HG03095 (cell line): ENCODE measurements around the gene SHC1.

ENCODE experiments used
- ATAC-seq: cut with Tn5 transposase; IDR thresholded peaks from one replicate; pipeline ENCODE4 v1.9.1; 2021; ENCODE audit warnings: moderate library complexity; ENCODE audit not compliant: unreplicated experiment

SHC1 gene, protein sequence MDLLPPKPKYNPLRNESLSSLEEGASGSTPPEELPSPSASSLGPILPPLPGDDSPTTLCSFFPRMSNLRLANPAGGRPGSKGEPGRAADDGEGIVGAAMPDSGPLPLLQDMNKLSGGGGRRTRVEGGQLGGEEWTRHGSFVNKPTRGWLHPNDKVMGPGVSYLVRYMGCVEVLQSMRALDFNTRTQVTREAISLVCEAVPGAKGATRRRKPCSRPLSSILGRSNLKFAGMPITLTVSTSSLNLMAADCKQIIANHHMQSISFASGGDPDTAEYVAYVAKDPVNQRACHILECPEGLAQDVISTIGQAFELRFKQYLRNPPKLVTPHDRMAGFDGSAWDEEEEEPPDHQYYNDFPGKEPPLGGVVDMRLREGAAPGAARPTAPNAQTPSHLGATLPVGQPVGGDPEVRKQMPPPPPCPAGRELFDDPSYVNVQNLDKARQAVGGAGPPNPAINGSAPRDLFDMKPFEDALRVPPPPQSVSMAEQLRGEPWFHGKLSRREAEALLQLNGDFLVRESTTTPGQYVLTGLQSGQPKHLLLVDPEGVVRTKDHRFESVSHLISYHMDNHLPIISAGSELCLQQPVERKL

DNA sequence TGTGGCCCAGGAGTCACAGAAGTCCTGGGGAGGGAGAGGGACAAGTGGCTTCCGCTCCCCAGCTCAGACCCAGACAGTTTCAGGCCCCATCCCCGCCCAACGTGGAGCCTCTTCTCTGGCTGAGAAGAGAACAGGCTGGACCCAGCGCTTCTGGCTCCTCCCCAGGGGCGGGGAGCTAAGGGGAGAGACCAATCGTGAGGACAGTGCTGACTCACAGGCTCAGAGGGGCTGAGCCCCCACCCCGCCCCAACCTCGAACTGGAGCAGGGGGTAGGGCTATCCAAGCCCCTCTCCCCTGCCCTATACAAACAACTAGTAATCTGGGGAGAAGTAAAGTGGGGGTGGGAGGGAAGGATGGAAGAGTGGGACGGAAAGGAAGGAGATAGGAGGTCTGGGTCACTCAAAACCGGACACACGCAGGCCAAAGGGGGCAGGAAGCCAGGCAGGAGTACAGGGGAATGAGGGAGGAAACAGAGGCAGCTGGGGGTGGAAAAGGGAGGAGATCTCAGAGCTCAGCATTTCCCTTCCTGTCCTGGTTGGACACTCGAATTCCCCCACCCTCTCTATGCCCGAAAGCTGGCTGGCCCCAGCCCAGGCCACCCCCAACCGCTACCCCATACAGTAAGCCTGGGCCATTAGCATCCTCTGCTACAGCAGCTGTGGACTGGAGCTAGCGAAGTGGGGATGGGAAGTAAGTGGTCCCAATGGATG lies at the start of gene SHC1:
Gene SHC1, minus strand, starts transcription at position 117 of the 710 bp plus-strand sequence. CDS start 221 bp downstream, outside the sequence.
- ATAC-seq, result no peak

DNA sequence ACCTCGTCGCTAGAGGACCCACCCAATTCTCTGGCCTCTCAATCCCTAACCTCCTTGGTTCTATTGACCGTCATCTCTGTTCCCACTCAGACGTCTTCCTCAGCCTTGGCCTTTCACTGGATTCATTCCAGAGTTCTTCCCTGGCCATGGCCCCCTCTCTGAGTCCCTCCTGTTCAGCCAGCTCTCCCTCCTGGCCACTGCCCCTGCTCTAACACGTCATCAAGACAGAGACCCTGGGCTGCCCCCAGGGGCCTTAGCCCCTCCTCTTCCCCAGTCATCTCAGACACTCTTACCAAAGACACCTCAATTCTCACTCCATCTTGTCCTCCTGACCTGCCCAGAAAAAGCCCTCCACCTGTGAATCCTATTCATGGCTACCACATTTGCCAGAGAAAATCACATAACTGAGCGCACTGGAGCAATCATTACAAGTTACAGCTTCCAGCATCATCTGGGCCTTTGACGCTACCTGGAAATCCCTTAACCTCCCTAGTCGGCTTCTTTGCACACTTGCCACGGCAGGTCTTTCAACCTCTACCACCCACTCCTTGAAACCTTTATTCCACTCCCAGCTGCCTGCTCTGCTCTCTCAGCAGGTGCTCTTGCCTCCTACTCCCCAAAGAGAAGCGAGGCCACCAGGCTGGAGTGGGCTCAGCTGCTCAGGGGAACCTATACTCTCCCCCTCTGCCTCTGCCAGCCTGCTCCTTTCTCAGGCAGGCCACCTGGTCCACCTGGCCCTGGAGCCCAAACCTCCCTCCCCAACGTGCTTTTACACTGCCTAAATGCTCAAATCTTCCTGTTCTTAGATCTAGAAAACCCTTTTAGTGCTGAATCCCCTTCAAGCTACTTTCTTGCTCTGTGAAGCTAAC lies 49.1 kb upstream of the SHC1 start:
- no peak for ATAC-seq

DNA sequence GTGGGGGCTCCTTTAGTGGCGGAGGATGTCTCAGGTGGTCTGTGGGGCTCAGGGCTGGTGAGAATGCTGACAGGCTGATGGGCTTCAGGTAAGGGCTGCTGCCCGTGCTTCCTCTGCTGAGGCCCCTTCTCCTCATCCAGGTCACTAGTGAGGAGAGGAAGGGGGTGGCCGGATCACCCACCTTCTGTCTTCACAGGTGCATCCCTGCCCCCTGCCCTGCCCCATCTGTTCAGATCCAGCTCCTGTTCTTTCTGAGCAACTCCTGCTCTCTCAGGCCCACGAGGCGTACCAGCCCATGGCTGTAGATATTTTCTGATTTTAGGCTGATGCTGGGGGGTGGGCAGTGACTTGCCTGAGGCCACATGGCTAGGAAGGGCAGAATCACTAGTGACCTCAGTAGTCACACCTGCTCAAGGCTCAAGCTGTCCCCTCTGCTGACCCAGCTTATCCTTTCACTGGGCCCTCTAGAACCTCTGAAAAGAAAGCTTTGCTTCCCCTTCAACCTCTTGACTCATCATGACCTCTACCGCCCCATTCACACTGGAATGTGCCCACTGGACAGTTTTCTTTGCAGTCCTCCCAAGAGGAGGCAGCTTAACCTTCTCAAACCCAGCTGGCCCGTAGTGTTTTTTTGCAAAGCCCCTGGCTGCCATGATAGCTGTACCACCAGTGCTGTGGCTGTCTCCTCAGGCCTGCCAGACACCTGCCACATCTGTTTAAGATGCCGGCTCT lies 48.2 kb upstream of the SHC1 start:
- ATAC-seq, result no peak

DNA sequence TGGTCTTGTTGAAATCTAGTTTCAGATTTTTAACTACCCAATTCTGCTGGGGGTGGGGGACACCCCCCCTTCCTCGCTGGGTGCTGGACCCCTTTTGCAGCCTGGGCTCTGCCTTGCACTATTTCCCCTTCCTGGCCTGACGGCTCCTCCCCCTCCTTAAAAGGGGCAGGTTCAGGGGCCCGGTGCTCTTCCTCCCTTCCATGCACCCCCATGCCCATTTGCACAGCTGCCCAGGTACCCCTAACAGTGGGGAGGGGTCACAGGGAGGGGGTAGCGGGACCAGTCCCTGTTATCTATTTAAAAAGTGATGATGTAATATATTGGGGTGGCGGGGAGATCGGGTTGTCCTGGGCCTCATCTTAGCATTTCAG lies 47.4 kb upstream of the SHC1 start:
- no peak for ATAC-seq

DNA sequence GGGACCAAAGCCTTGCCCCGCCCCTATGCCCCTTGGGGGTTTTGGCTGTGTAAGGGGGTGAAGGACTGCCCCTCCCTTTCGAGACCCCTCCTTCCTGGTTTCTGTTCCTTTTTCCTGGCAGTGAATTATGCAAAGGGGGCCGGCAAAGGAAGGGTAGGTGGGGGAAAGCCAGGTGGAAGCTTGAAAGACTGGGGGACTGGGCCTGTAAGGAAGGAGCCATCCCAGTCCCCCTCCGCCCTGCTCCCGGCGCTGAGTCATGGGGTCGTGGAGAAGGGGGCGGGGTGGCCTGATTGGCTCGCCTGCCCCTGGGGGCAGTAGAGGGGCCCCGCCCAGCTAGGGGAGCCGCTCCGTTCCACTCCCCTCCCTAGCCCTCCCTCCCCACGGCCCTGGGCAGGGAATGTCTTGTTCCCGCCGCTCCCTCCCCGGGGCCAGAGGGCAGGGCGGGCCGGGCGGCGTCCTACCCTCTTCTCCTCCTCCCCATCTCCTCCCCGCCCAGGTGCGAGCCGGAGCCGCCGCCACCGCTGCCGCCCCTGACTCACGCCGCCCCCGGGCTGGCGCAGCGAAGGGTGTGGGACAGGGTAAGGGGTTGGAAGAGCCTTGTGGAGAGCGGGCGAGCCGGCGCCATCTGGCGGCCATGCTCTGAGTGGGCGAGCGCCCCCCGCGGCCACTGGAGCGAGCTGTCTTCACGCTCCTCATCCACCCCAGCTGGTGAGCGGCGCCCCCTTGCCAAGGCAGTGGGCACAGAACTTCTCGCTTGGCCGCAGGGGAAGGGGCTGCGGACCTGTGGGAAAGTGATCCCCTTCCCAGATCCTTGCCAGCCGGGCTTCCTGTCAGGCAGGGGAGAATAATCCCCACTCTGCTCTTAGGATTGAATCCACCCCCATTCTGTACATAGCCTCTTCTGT lies 46.7 kb upstream of the SHC1 start:
- peak; percentile 52 for ATAC-seq

DNA sequence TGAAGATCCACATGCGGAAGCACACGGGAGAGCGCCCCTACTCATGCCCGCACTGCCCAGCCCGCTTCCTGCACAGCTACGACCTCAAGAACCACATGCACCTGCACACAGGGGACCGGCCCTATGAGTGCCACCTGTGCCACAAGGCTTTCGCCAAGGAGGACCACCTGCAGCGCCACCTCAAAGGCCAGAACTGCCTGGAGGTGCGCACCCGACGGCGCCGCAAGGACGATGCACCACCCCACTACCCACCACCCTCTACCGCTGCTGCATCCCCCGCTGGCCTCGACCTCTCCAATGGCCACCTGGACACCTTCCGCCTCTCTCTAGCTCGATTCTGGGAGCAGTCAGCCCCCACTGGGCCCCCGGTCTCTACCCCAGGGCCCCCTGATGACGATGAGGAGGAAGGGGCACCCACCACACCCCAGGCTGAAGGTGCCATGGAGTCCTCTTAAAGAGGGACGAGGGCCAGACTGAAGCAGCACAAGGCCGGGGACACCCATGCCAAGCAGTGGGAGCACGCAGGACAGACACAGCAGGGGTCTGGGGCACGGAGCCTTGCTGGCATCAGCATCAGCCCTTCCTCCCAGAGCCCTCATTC lies 45.8 kb upstream of the SHC1 start:
- no peak for ATAC-seq

DNA sequence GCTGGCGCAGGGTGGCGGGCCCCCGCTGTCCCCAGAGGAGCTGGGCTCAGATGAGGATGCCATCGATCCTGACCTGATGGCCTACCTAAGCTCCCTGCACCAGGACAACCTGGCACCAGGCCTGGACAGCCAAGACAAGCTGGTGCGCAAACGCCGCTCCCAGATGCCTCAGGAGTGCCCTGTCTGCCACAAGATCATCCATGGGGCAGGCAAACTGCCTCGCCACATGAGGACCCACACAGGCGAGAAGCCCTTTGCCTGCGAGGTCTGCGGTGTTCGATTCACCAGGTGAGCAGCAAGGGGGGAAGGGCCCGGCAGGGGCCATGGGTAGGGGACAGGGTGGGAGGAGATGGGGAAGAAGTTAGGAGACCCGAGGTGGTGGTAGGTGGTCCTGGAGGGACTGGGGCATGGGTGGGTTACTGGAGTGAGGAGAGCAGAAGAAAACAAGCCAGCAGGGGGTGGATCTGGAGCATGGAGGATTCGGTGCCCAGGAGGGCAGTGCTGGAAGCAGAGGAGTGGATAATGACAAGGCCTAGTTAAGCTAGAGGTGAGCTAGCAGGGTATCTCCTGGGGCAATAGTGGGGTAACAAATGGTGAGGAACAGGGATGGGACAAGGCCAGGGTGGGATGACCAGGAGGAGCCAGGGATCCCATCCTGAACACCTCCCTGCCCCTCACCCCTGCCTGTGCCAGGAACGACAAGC lies 45.1 kb upstream of the SHC1 start:
- ATAC-seq, result no peak

DNA sequence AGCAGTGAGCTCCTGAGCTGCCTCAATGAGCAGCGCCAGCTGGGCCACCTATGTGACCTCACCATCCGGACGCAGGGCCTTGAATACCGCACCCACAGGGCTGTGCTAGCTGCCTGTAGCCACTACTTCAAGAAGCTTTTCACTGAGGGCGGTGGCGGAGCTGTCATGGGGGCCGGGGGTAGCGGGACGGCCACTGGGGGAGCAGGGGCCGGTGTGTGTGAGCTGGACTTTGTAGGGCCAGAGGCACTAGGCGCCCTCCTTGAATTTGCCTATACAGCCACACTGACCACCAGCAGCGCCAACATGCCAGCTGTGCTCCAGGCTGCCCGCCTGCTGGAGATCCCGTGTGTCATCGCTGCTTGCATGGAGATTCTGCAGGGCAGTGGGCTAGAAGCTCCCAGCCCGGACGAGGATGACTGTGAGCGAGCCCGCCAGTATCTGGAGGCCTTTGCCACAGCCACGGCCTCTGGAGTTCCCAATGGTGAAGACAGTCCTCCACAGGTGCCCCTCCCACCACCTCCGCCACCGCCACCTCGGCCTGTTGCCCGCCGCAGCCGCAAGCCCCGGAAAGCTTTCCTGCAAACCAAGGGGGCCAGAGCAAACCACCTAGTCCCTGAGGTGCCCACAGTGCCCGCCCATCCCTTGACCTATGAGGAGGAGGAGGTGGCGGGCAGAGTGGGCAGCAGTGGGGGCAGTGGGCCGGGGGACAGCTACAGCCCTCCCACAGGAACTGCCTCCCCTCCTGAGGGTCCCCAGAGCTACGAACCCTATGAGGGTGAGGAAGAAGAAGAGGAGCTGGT lies 44.4 kb upstream of the SHC1 start:
- no peak for ATAC-seq

DNA sequence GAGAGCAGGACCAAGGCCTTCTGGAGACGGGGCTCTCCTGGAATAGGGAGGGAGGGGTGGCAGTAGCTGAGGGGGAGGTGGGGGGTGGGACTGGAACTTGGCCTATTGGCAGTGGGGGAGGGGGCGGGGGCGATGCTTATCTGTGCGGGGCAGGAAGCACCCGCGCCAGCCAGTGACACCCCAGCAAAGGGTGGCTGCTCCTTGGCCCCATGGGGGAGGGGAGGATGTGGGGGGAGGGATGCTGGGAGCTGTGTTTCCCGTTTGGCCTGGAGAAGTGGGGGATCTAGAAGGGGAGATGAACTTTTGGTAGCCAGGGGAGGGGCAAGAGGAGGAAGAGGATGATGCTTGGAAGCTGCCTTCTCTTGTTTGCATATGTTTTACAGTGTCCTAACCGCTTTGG lies 43.1 kb upstream of the SHC1 start:
- ATAC-seq, result no peak

DNA sequence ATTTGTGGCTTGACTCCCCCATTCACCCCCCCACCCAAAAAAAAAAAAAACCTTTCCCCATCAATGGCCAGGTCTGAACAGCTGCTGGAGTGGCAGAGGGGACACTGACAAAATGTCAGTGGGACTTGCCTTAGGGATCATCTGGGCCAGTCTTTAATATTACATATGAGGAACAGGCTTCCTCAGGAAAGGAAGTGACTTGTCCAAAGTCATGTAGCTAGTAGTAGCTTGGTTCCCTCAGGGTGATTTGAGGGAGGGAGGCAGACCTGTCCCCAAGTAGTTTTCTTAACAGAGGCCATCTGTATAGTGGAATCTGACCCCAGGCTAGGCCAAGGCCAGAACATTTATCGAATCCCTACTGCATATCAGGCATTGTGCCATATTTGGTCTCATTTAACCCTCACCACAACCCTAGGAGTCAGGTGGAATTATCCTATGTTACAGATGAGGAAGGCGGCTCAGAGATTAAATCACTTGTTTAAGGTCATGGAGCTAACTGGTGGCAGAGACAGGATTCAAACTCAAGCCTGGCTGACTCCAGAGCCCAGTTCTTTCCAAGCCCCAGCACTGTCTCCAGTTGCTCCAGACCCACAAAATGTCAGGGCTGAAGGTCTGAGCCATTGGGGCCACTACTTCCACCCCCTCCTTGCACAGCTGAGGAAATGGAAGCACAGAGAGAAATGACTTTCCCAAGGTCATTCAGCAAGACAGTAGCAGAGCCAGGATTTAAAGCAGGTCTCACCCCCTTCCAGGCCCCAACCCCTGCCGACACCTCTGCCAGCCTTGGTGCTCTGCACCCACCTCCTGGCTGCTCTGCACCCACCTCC lies 42.4 kb upstream of the SHC1 start:
- no peak for ATAC-seq

DNA sequence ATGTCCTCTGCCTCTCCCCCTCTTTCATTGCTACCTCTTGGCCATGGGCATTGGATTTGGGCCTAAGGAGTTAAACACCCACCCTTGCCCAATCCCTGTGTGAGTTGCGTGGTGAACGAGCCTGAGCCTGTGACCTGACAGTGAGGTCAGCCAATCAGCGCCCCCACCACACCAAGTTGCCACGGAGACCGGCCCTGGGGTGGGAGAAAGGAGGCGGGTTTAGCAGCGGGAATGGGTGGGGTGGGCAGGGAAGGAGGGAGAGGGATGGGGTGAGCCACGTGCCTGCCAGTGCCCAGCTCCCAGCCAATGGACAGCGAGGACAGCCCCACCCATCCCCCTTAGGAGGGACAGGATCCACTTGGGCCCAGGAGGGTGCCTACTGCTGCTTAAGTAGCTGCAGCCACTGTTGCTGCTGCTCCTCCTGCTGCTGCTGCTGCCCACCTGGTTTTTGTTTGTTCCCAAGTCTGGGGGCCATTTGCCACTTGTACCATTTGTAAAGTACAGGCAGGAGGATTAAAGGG lies 41.5 kb upstream of the SHC1 start:
- no peak for ATAC-seq

DNA sequence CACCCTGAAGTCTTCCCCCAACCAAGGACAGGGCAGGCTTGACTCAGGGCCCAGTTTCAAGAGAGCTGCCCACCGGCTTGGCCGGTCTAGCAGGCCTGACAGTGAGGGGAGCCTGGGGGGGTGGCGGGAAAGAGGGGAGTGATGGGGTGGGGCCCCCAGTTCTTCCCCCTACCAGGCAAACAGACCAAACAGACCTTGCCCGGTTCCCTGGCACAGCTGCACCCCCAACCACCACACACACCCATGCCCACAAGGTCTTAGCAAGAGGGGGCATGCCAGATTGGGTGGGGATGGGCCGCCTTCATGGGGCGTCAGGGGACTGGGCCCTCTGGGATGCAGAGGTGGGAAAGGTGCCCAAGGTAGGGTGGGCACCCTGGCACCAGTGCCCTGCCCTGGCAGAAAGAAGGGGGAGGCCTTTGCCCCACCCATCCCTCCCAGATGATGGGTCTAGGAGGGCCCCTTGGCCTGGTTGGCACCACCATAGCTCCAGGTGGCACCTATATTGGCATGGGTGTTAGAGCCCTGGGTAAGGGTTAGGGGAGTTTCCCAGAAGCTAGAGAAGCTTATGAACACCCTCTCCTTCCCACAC lies 41.0 kb upstream of the SHC1 start:
- ATAC-seq, result no peak

DNA sequence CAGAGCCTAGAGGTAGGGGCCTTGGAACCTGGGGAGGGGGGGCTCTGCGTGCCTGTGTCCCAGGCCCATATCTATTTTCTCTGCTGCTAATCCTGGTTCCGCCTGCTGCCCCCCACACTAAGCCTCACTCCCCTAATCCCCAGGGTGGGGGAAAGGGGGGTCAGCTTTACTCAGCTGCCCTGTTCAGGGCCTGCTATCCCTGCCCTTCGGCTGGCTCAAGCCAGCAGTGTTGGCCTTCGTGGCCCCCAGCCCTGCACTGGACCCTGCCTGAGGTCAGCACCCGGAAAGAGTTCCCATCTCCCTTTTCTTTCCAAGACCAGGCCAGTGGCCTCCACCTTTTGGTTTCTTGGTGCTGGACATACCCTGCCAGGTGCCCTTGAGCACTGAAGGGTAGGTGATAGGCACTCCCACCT lies 40.5 kb upstream of the SHC1 start:
- ATAC-seq, result no peak

DNA sequence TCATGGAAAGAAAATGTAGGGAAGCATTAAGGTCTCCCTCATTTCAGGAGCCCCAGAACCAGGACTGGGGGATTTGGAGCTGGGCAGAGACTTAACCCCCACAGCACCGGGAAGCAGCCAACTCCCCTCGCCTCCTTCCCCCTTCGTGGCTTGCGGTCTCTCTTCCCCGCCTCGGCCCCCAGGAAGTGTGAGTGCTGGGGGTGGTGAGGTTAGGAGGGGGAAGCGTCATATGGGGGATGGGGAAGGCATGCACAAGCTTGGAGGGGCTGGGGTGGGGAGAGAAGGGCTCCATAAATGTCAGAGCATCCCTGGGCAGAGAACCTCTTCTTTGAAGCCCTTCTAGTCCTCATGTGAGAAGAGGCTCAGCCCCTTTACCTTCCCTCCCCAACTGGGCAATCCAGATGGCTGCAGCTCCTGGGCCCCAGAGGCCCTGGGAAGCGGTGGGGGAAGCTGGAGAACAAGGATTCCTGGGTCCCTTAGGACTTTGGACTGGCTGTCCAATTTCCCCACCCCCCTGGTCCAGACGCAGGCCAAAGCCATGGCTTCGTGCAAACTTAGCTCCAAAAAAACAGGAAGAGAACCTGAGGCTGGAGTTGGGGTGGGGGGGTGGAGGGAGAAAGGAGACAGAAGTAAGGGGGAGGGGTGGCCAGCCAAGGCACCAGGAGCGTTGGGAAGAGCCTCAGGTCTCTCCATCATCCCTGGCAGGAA lies 39.8 kb upstream of the SHC1 start:
- no peak for ATAC-seq

DNA sequence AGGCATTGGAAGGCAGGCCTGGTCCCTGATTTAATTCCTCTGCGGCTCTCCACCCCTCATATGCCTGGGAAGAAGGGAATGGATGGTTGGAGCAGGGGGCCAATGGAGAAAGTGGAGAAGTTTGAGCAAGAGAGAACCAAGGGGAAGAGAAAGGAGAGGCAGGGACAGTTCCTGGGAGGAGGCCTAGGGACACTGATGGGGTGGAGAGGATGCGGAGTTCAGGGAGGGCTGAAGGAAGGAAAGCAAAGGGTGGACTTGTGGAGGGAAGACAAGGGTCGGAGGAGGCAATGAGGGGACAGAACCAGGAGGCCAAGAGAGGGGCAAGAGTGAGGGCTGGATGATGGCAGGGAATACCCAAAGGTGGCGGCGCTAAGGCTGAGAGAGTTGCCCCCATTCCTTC lies 39.2 kb upstream of the SHC1 start:
- ATAC-seq, result no peak
